Type B pancreatic cell (in vitro differentiated cells): ENCODE data around the gene ATP6V1F. TPM values are rescaled to one million over a fixed set of nuclear protein-coding genes. Genes with fewer than 3 reads are reported as not detected.

Experiments
- DNase-seq: peaks from one replicate; pipeline ENCODE4 v3.0.0; 2021; ENCODE audit warnings: mixed read lengths; ENCODE audit not compliant: unreplicated experiment; ENCODE audit errors: extremely low spot score
- H3K27ac Mint-ChIP-seq: 2 replicates; pipeline ENCODE4 v1.8.0; 2021; ENCODE audit warnings: mild to moderate bottlenecking, mixed read lengths
- H3K27me3 Mint-ChIP-seq: 2 replicates; pipeline ENCODE4 v1.8.0; 2021; ENCODE audit warnings: mixed read lengths
- H3K36me3 Mint-ChIP-seq: 2 replicates; pipeline ENCODE4 v1.8.0; 2021; ENCODE audit warnings: mixed read lengths
- H3K4me1 Mint-ChIP-seq: one replicate; pipeline ENCODE4 v1.8.0; 2021; ENCODE audit warnings: mixed read lengths; ENCODE audit not compliant: unreplicated experiment
- H3K4me3 Mint-ChIP-seq: 2 replicates; pipeline ENCODE4 v1.8.0; 2021; ENCODE audit warnings: mild to moderate bottlenecking, mixed read lengths
- H3K9me3 Mint-ChIP-seq: 2 replicates; pipeline ENCODE4 v1.8.0; 2021; ENCODE audit warnings: mixed read lengths
- total RNA-seq: library from RNA; stranded (reverse); gene quantifications from 2 replicates; pipeline ENCODE4 v1.2.1, GENCODE V29; 2021; ENCODE audit warnings: low replicate concordance
- TF ChIP-seq, protein P1 (sequence below): fragments of 200-600 bp; sonication (generic); conservative IDR thresholded peaks from 2 replicates; pipeline ENCODE4 v1.5.0; 2021; ENCODE audit warnings: antibody characterized with exemption, mild to moderate bottlenecking

ATP6V1F gene
- total RNA-seq, 1 donor from 2014 or later = 144 TPM

DNA sequence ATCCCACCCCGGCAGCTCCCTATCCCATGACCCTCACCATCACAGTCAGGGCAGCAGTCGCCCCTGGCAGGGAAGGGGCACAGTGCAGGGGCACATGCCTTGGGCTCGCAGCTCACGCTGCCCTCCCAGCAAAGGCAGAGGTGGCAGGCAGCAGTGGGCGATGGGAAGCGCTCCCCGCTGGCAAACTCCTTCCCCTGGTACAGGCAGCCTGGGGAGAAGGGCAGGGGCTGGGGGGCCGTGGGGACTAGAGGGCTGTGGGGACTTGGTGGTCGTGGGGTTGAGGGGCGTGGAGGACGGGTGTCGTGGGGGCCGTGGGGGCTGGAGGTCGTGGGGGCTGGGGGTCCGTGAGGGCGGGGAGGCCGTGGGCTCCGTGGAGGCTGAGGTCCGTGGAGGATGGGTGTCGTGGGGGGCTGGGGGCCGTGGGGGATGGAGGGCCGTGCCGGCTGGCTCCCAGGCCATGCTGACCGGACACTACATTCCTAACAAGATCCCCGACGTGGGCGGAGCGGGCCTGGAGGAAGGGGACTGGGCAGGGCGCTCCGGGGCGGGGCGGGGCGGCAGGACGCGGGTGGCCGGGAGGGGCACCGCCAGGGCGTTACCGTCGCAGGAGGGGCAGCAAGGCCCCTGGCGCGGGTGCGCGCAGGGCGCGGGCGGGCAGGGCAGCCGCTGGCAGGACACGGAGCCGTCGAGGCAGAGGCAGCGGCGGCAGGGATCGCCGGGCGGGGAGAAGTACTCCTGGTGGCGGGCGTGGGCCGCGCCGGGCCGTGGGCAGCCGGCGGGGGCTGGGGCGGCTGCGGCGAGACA lies 27.9 kb downstream of the ATP6V1F start:
- H3K36me3 Mint-ChIP-seq = no peaks in the 10 kb centered on the region
- DNase-seq = no peak
- no peaks in the 10 kb centered on the region for H3K4me1 Mint-ChIP-seq
- H3K9me3 Mint-ChIP-seq = no peaks in the 10 kb centered on the region
- TF ChIP-seq, protein P1, sequence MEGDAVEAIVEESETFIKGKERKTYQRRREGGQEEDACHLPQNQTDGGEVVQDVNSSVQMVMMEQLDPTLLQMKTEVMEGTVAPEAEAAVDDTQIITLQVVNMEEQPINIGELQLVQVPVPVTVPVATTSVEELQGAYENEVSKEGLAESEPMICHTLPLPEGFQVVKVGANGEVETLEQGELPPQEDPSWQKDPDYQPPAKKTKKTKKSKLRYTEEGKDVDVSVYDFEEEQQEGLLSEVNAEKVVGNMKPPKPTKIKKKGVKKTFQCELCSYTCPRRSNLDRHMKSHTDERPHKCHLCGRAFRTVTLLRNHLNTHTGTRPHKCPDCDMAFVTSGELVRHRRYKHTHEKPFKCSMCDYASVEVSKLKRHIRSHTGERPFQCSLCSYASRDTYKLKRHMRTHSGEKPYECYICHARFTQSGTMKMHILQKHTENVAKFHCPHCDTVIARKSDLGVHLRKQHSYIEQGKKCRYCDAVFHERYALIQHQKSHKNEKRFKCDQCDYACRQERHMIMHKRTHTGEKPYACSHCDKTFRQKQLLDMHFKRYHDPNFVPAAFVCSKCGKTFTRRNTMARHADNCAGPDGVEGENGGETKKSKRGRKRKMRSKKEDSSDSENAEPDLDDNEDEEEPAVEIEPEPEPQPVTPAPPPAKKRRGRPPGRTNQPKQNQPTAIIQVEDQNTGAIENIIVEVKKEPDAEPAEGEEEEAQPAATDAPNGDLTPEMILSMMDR = peak; percentile 34
- H3K4me3 Mint-ChIP-seq = no peak overlapping the region
- H3K27me3 Mint-ChIP-seq = peaks cover 14% of the 10 kb centered on the region
- no peak overlapping the region for H3K27ac Mint-ChIP-seq

DNA sequence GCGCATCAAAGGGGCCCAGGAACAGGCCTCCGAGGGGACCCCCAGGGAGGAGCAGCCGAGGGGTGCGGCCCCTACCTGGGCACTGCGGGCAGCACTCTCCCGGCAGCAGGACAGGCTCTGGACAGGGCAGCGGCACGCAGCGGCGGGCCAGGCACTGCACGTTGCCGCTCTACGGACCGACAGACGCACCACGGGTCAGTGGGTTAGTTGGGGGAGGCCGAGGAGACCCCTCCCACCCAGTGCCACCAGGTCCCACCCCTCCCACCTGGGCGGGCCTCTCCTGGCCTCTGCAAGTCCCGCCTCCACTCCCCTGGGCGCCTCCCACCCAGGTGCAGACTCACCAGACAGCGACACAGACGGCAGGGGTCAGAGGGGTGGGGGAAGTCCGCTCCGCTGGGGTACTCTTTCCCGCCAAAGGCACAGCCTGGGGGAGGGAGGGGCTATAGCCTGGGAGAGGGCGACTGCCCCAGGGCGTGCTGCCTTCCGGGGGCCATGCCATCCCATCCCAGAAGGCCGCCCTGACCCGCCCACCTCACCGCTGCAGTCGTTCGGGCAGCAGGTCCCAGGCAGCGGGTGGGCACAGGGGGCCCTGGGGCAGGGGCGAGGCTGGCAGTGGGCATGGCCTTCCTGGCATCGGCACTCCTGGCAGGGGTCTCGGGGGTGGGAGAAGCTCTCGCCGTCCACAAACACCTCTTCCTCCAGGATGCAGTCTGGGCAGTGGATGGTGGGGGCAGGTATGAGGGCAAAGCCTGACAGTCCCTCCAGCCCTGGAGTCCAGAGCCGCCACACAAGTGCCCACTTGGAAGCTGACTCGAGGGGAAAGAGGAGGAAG lies 28.7 kb downstream of the ATP6V1F start:
- no peak for DNase-seq
- H3K27ac Mint-ChIP-seq = no peak overlapping the region

DNA sequence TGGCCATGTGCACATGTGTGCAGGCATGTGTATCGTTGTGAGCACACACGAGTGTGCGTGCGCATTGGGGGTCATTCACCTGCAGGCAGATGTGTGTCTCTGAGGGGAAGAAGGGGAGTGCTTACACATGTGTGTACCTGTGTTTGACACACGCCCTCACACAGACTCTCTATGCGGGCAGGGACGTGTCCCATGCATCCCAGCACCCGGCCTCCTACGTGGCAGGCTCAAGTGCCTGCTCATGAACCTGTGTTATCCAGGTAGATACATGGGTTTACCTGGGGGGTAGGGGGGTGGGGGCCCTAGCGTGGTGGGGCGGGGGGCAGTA lies 29.2 kb downstream of the ATP6V1F start:
- Mint-ChIP-seq H3K4me1 (no peaks in the 10 kb centered on the region), H3K36me3 (no peaks in the 10 kb centered on the region), H3K27ac (no peak overlapping the region), H3K27me3 (peaks cover 14% of the 10 kb centered on the region), H3K9me3 (no peaks in the 10 kb centered on the region), H3K4me3 (peak overlapping the region; percentile 36)
- no peak for DNase-seq
- TF ChIP-seq, protein P1 = no peak

More for the DNA sequence above, 28.7 kb downstream of the ATP6V1F start:
- peaks cover 14% of the 10 kb centered on the region for H3K27me3 Mint-ChIP-seq
- TF ChIP-seq, protein P1 = peak; percentile 14
- no peaks in the 10 kb centered on the region for H3K9me3 Mint-ChIP-seq
- no peaks in the 10 kb centered on the region for H3K4me1 Mint-ChIP-seq
- H3K36me3 Mint-ChIP-seq = no peaks in the 10 kb centered on the region
- H3K4me3 Mint-ChIP-seq = peak overlapping the region; percentile 36

DNA sequence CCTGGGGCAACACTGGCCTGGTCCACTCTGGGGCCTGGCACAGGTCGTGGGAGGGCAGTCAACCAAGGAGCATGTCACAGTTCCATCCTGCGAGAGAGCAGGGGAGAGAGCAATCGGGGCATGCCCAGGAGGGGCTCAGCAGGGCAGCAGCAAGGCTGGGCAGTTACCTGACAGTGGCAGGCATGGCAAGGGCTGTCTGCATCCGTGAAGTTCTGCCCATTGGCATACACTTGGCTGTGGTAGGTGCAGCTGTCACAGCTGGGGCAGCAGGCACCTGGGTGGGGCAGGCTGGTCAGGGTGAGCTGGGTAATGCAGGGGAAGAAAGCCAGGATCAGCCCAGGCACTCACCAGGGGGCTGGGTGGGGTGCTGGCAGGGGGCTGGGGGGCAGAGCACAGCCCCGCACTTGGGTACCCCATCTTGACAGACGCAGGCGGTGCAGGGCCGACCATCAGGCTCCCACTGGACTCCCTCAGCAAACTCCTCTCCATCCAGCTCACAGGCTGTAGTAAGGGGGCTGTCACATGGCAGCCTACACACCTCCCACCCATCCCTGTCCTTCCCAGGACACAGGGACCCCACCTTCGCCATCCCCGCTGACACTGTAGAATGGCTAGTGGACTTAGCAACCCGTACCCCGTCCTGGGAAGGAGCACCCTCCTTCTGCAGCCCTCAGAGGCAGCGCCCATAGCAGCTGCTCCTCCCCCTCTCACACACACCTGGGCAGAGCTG lies 30.0 kb downstream of the ATP6V1F start:
- Mint-ChIP-seq H3K36me3 (no peaks in the 10 kb centered on the region), H3K4me1 (no peaks in the 10 kb centered on the region)

More for the DNA sequence above, 30.0 kb downstream of the ATP6V1F start:
- no peaks in the 10 kb centered on the region for H3K9me3 Mint-ChIP-seq
- TF ChIP-seq, protein P1 = no peak
- H3K27me3 Mint-ChIP-seq = peaks cover 14% of the 10 kb centered on the region
- H3K27ac Mint-ChIP-seq = no peak overlapping the region
- DNase-seq = no peak
- no peak overlapping the region for H3K4me3 Mint-ChIP-seq
